K562 (cell line): ENCODE results near the gene INTS4. TPM values are rescaled to one million over a fixed set of nuclear protein-coding genes. Genes with fewer than 3 reads are reported as not detected.

Experiments used
- ATAC-seq: fragments of 200-7000 bp; cut with Tn5 transposase; 3 replicates; pipeline ENCODE4 v1.9.1; 2020; ENCODE audit warnings: moderate library complexity
- BruUV-seq: library from RNA; stranded (reverse); fragments of 400-500 nt; replicated peaks from 2 replicates; lab custom pipeline; 2021; lab: Mats Ljungman, UMichigan
- CTCF ChIA-PET: fragments of 300-600 bp; formaldehyde crosslinking; extraction: SDS; loops from one replicate; lab custom pipeline; 2021; ENCODE audit warnings: low intra/inter-chr PET ratio; lab: Yijun Ruan, JAX
- POLR2A ChIA-PET: fragments of 300-600, 350-650 bp; sonication (Branson Sonifier 250); formaldehyde crosslinking; extraction: SDS; loops from one replicate; lab custom pipeline; 2021; ENCODE audit warnings: antibody characterized with exemption, inconsistent platforms; lab: Yijun Ruan, JAX
- DNase-seq, 4 experiments: peaks; one replicate each; pipeline versions ENCODE4 v3.0.0 to v3.0.0-alpha.2; 2011 to 2018; ENCODE audit warnings: low spot score in 3 of 4, mixed read lengths in 3 of 4; ENCODE audit errors: extremely low read depth in 1 of 4
- FAIRE-seq: peaks from 2 replicates; lab custom pipeline; 2011; peaks lifted over from hg19 to GRCh38; lab: Jason Lieb, UNC
- H2AFZ ChIP-seq: 2 replicates; pipeline ENCODE4 v1.6.0; 2011; ENCODE audit warnings: low read depth, low read length, control low read depth, inconsistent platforms
- H3K27ac ChIP-seq: fragments of 200-600 bp; 3 replicates; pipeline ENCODE4 v1.8.0; 2011; ENCODE audit warnings: low read depth, mild to moderate bottlenecking, control low read depth, inconsistent platforms, low read length, moderate library complexity, mixed read lengths; ENCODE audit errors: extremely low read depth
- H3K27me3 ChIP-seq, 2 experiments: fragments of 300-600 bp in 1 of 2; 2 replicates in 1 of 2; 3 replicates in 1 of 2; pipeline versions ENCODE4 v1.6.0 to v1.8.0; 2011; ENCODE audit warnings: inconsistent platforms in 2 of 2, low read length in 2 of 2, mild to moderate bottlenecking in 1 of 2, mixed read lengths in 1 of 2, moderate library complexity in 1 of 2; ENCODE audit not compliant: control insufficient read depth in 2 of 2, insufficient read depth in 2 of 2
- H3K36me3 ChIP-seq: fragments of 300-600 bp; 3 replicates; pipeline ENCODE4 v1.8.0; 2011; ENCODE audit warnings: mild to moderate bottlenecking, low read length, inconsistent platforms; ENCODE audit not compliant: control insufficient read depth, insufficient read depth
- H3K4me1 ChIP-seq, 2 experiments: fragments of 200-600 bp in 1 of 2; replicated peaks in 1 of 2; 2 replicates in 1 of 2; 3 replicates in 1 of 2; pipeline versions ENCODE4 v1.5.1 to v1.8.0; 2011; ENCODE audit warnings: inconsistent platforms in 2 of 2, low read length in 2 of 2, mild to moderate bottlenecking in 1 of 2, mixed read lengths in 1 of 2, moderate library complexity in 1 of 2; ENCODE audit not compliant: control insufficient read depth in 2 of 2, insufficient read depth in 2 of 2
- H3K4me2 ChIP-seq: 2 replicates; pipeline ENCODE4 v1.6.1; 2011; ENCODE audit warnings: low read length, control low read depth, inconsistent platforms, mixed read lengths; ENCODE audit not compliant: insufficient read depth
- H3K4me3 ChIP-seq: fragments of 200-600 bp; sonication (generic), shearing (Covaris generic); 2 replicates; pipeline ENCODE4 v1.5.1; 2016; ENCODE audit warnings: control low read depth, inconsistent platforms
- H3K79me2 ChIP-seq: fragments of 200-600 bp; 3 replicates; pipeline ENCODE4 v1.8.0; 2011; ENCODE audit warnings: low read length, inconsistent platforms; ENCODE audit not compliant: control insufficient read depth, insufficient read depth
- H3K9ac ChIP-seq, 2 experiments: 2 replicates each; pipeline versions ENCODE4 v1.6.0 to v1.6.1; 2011; ENCODE audit warnings: low read depth in 2 of 2, low read length in 2 of 2, control low read depth in 1 of 2, inconsistent platforms in 1 of 2, mild to moderate bottlenecking in 1 of 2, mixed read lengths in 1 of 2; ENCODE audit not compliant: insufficient read depth in 1 of 2
- H3K9me1 ChIP-seq: one replicate; pipeline ENCODE4 v1.6.0; 2011; ENCODE audit warnings: inconsistent platforms, mild to moderate bottlenecking, low read length, moderate library complexity; ENCODE audit not compliant: control insufficient read depth, insufficient read depth
- H3K9me3 ChIP-seq: replicated peaks from 2 replicates; pipeline ENCODE4 v1.5.1; 2011; ENCODE audit warnings: low read depth, low read length, inconsistent platforms; ENCODE audit not compliant: control insufficient read depth, insufficient read depth
- H4K20me1 ChIP-seq: replicated peaks from 2 replicates; pipeline ENCODE4 v1.6.1; 2011; ENCODE audit warnings: low read length, inconsistent platforms, mixed read lengths; ENCODE audit not compliant: control insufficient read depth, insufficient read depth
- CLOCK ChIP-seq: fragments of 250-450 bp; sonication (Bioruptor Pico); IDR thresholded peaks from 2 replicates; pipeline ENCODE4 v1.4.0; 2020; ENCODE audit warnings: mild to moderate bottlenecking, moderate library complexity, borderline replicate concordance
- FIP1L1 ChIP-seq: fragments of 200-400 bp; formaldehyde crosslinking; IDR thresholded peaks from 2 replicates; pipeline ENCODE4 v1.6.1; 2018; ENCODE audit warnings: mild to moderate bottlenecking, low read depth, low read length; ENCODE audit not compliant: poor library complexity, severe bottlenecking
- ZNF583 ChIP-seq: fragments of 250-450 bp; sonication (Bioruptor Pico); IDR thresholded peaks from 2 replicates; pipeline ENCODE4 v1.4.0; 2020
- WGBS: fragments of 100-300 bp; shearing (Covaris generic); methylation state at CpG from one replicate; pipeline ENCODE4 v1.1.6; 2016; ENCODE audit warnings: low coverage, mixed read lengths; ENCODE audit not compliant: insufficient coverage; ENCODE audit errors: missing lambda C conversion rate; 5-methylcytosine and 5-hydroxymethylcytosine counted together
- in situ Hi-C: fragments of 300-500 bp; cut with MboI; formaldehyde crosslinking; loops from 4 replicates; pipeline ENCODE4 v1.15.0; 2018; ENCODE audit warnings: inconsistent platforms, mixed read lengths
- intact Hi-C: fragments of 100-400 bp; cut with micrococcal nuclease; formaldehyde crosslinking; loops from 2 replicates; pipeline ENCODE4 v1.14.2; 2022
- polyA plus RNA-seq, 8 experiments: library from polyadenylated mRNA; depleted of rRNA in 4 of 8; stranded (reverse) in 5 of 8; unstranded in 3 of 8; fragments of >200 nt; fragmentation: Nextera tagmentation in 2 of 8; fragmentation: Illumina TruSeq in 1 of 8; extraction: Ambion mirVana in 2 of 8; extraction: Trizol in 1 of 8; gene quantifications; 2 replicates each; pipeline versions ENCODE4 v1.2.1 to v1.2.3, GENCODE V29; 2011 to 2014; ENCODE audit warnings: inconsistent platforms in 1 of 8, missing spikeins in 1 of 8
- total RNA-seq, 7 experiments: library from RNA; depleted of rRNA in 6 of 7; stranded (reverse); fragments of >200 nt in 6 of 7; fragmentation: Illumina TruSeq in 2 of 7; extraction: Trizol in 2 of 7; gene quantifications; 2 replicates each; pipeline versions ENCODE4 v1.2.1 to v1.2.3, GENCODE V29; 2011 to 2021; ENCODE audit warnings: low replicate concordance in 1 of 7

INTS4 gene
- total and polyA plus RNA-seq, 9 of the 15 experiments (the other 6 are each of a cell fraction or from before 2014, with no cell fraction given), result 28.4 to 53.4 (median 44.5) TPM

- Histone ChIP-seq H3K27me3 (no peaks in the 10 kb centered on the region), H3K79me2 (no peaks in the 10 kb centered on the region), H3K4me3 (no peak overlapping the region), H3K4me2 (no peak overlapping the region), H3K9ac (no peak overlapping the region), H3K9me1 (no peaks in the 10 kb centered on the region), H2AFZ (no peak overlapping the region), H3K36me3 (peaks cover 20% of the 10 kb centered on the region), H4K20me1 (no peaks in the 10 kb centered on the region), H3K4me1 (no peaks in the 10 kb centered on the region), H3K9me3 (no peaks in the 10 kb centered on the region), H3K27ac (no peak overlapping the region)
- BruUV-seq, result no TSS peak
- intact Hi-C loops (no loop called here), in situ Hi-C loops (no loop called here)
- ATAC-seq, result no peak
- WGBS, result 57% methylated on average over 2 of the region's 2 CpGs
- ChIA-PET POLR2A (no interaction called here), CTCF (no interaction called here)
- FAIRE-seq, result no peak
- no peak for TF ChIP-seq FIP1L1
- no peak for TF ChIP-seq CLOCK
- TF ChIP-seq ZNF583 (CRISPR knock-in tag), result peak; percentile 32; the same call in 1 of the 2 replicates
- DNase-seq, result no peak
Measured at GRCh38 chr11:77966338-77966737, 28.1 kb downstream of the INTS4 start.
